ENCODE results near the gene NFIC. TPM values are rescaled to one million over a fixed set of nuclear protein-coding genes. Genes with fewer than 3 reads are reported as not detected.

Gene NFIC
- total and polyA plus RNA-seq, 4 donors = 12.8 to 100 (median 75.1) TPM

- Histone ChIP-seq H3K36me3 (ENCODE audit: control insufficient read depth in 4 of 4, insufficient read depth in 3 of 4, low read depth in 1 of 4, low read length in 3 of 4) (no peaks in the 10 kb centered on the region), H3K27me3 (ENCODE audit: control insufficient read depth in 4 of 4, insufficient read depth in 4 of 4, low read length in 3 of 4) (peaks cover 0 to 4% (median 0%) of the 10 kb centered on the region in 4 donors), H3K9me3 (ENCODE audit: control insufficient read depth in 4 of 4, low read length in 3 of 4) (no peaks in the 10 kb centered on the region), H3K9ac (ENCODE audit: low read depth in 1 of 2, low read length in 2 of 2) (no peak overlapping the region), H3K4me3 (ENCODE audit: low read depth in 1 of 3, low read length in 3 of 3) (no peak overlapping the region), H3K27ac (ENCODE audit: low read depth in 1 of 2, low read length in 2 of 2) (no peak overlapping the region), H3K4me1 (ENCODE audit: control insufficient read depth in 4 of 4, insufficient read depth in 4 of 4, low read length in 3 of 4) (no peaks in the 10 kb centered on the region)
- TF ChIP-seq FOXA1 (IDR thresholded peaks at IDR 0.05) = no peak
- TF ChIP-seq EGR1 (IDR thresholded peaks at IDR 0.05; ENCODE audit: low read depth in 2 of 2) = no peak
- no peak for TF ChIP-seq RXRA (IDR thresholded peaks at IDR 0.05)
- no peak for TF ChIP-seq ATF3 (IDR thresholded peaks at IDR 0.05)
- TF ChIP-seq REST (IDR thresholded peaks at IDR 0.05) = no peak
- no peak for TF ChIP-seq MAX (IDR thresholded peaks at IDR 0.05)
- no peak for TF ChIP-seq GABPA (IDR thresholded peaks at IDR 0.05 in 1 of 2, conservative IDR thresholded peaks at IDR 0.05 in 1 of 2)
- no peak for TF ChIP-seq TAF1 (conservative IDR thresholded peaks at IDR 0.05)
- no peak for TF ChIP-seq CTCF (IDR thresholded peaks at IDR 0.05; ENCODE audit: low read depth, low read length, missing input control)
- 60% methylated on average over 8 of the region's 8 CpGs for WGBS
- no peak for DNase-seq (ENCODE audit: low spot score)
Measured at GRCh38 chr19:3320853-3321252, 45.5 kb upstream of the NFIC start.

GRCh38 chr19:3321696-3322095 lies 44.7 kb upstream of the NFIC start:
- Histone ChIP-seq H3K9ac (ENCODE audit: low read depth in 1 of 2, low read length in 2 of 2) (no peak overlapping the region), H3K27me3 (ENCODE audit: control insufficient read depth in 4 of 4, insufficient read depth in 4 of 4, low read length in 3 of 4) (peaks cover 0 to 4% (median 0%) of the 10 kb centered on the region in 4 donors), H3K4me3 (ENCODE audit: low read depth in 1 of 3, low read length in 3 of 3) (no peak overlapping the region), H3K9me3 (ENCODE audit: control insufficient read depth in 4 of 4, low read length in 3 of 4) (no peaks in the 10 kb centered on the region), H3K36me3 (ENCODE audit: control insufficient read depth in 4 of 4, insufficient read depth in 3 of 4, low read depth in 1 of 4, low read length in 3 of 4) (no peaks in the 10 kb centered on the region), H3K27ac (ENCODE audit: low read depth in 1 of 2, low read length in 2 of 2) (no peak overlapping the region), H3K4me1 (ENCODE audit: control insufficient read depth in 4 of 4, insufficient read depth in 4 of 4, low read length in 3 of 4) (no peaks in the 10 kb centered on the region)
- DNase-seq (ENCODE audit: low spot score) = no peak
- TF ChIP-seq GABPA (IDR thresholded peaks at IDR 0.05 in 1 of 2, conservative IDR thresholded peaks at IDR 0.05 in 1 of 2) (no peak), CTCF (IDR thresholded peaks at IDR 0.05; ENCODE audit: low read depth, low read length, missing input control) (no peak), FOXA2 (IDR thresholded peaks at IDR 0.05) (no peak), EGR1 (IDR thresholded peaks at IDR 0.05; ENCODE audit: low read depth in 2 of 2) (no peak), TAF1 (conservative IDR thresholded peaks at IDR 0.05) (no peak), REST (IDR thresholded peaks at IDR 0.05) (no peak), RAD21 (IDR thresholded peaks at IDR 0.05) (no peak), SP1 (IDR thresholded peaks at IDR 0.05) (no peak), YY1 (IDR thresholded peaks at IDR 0.05) (no peak), MAX (IDR thresholded peaks at IDR 0.05) (no peak), ATF3 (IDR thresholded peaks at IDR 0.05) (no peak), HNF4G (IDR thresholded peaks at IDR 0.05) (no peak), FOXA1 (IDR thresholded peaks at IDR 0.05) (no peak), NR2F2 (IDR thresholded peaks at IDR 0.05) (no peak), JUND (IDR thresholded peaks at IDR 0.05) (no peak)
- WGBS = 61% methylated on average over 6 of the region's 6 CpGs
